Caco-2 (cell line): ENCODE data around the gene ARHGEF40. TPM values are rescaled to one million over a fixed set of nuclear protein-coding genes. Genes with fewer than 3 reads are reported as not detected.

ENCODE experiments used
- BruUV-seq: library from RNA; stranded (reverse); fragments of 400-500 nt; replicated peaks from 2 replicates; lab custom pipeline; 2021; lab: Mats Ljungman, UMichigan
- CTCF ChIA-PET: fragments of 300-600 bp; sonication (Branson Sonifier 250); formaldehyde crosslinking; loops from one replicate; lab custom pipeline; 2022; ENCODE audit warnings: antibody characterized with exemption; lab: Charles Lee
- POLR2A ChIA-PET: fragments of 300-600 bp; sonication (Branson Sonifier 250); formaldehyde crosslinking; loops from one replicate; lab custom pipeline; 2022; ENCODE audit warnings: antibody characterized with exemption; lab: Charles Lee
- DNase-seq, 2 experiments: peaks; one replicate each; pipeline versions ENCODE4 v3.0.0 to v3.0.0-alpha.2; 2020 to 2022
- H3K27me3 ChIP-seq: replicated peaks from 2 replicates; pipeline ENCODE4 v1.6.0; 2011; ENCODE audit warnings: low read length; ENCODE audit not compliant: control insufficient read depth, insufficient read depth
- H3K36me3 ChIP-seq: 2 replicates; pipeline ENCODE4 v1.5.1; 2011; ENCODE audit warnings: low read length; ENCODE audit not compliant: control insufficient read depth, insufficient read depth
- H3K4me1 ChIP-seq: fragments of 250-450 bp; sonication (Bioruptor Pico); 2 replicates; pipeline ENCODE4 v1.5.1; 2020; ENCODE audit warnings: mild to moderate bottlenecking
- H3K4me3 ChIP-seq: 2 replicates; pipeline ENCODE4 v1.5.1; 2011; ENCODE audit warnings: low read depth, mild to moderate bottlenecking, control low read depth, low read length
- H3K9me3 ChIP-seq: fragments of 250-450 bp; sonication (Bioruptor Pico); 2 replicates; pipeline ENCODE4 v1.5.1; 2020; ENCODE audit warnings: mild to moderate bottlenecking, moderate library complexity
- H3K27ac Mint-ChIP-seq: one replicate; pipeline ENCODE4 v1.8.0; 2022; ENCODE audit warnings: mixed read lengths; ENCODE audit not compliant: unreplicated experiment
- H3K27me3 Mint-ChIP-seq: one replicate; pipeline ENCODE4 v1.8.0; 2022; ENCODE audit warnings: mixed read lengths; ENCODE audit not compliant: insufficient read depth, unreplicated experiment
- H3K36me3 Mint-ChIP-seq: one replicate; pipeline ENCODE4 v1.8.0; 2022; ENCODE audit warnings: mild to moderate bottlenecking, mixed read lengths; ENCODE audit not compliant: insufficient read depth, unreplicated experiment
- H3K4me1 Mint-ChIP-seq: one replicate; pipeline ENCODE4 v1.8.0; 2022; ENCODE audit warnings: low read depth, mixed read lengths; ENCODE audit not compliant: unreplicated experiment
- H3K4me3 Mint-ChIP-seq: one replicate; pipeline ENCODE4 v1.8.0; 2022; ENCODE audit warnings: mild to moderate bottlenecking, moderate library complexity, mixed read lengths; ENCODE audit not compliant: unreplicated experiment
- H3K9me3 Mint-ChIP-seq: one replicate; pipeline ENCODE4 v1.8.0; 2022; ENCODE audit warnings: mixed read lengths; ENCODE audit not compliant: unreplicated experiment
- intact Hi-C: fragments of 100-400 bp; cut with micrococcal nuclease; formaldehyde crosslinking; loops from one replicate; pipeline ENCODE4 v1.10.0; 2022; ENCODE audit not compliant: unreplicated experiment
- total RNA-seq: library from RNA; stranded (reverse); gene quantifications from 2 replicates; pipeline ENCODE4 v1.2.3, GENCODE V29; 2022
- TF ChIP-seq, protein P1 (sequence below), 2 experiments: fragments of 200-600 bp in 1 of 2; IDR thresholded peaks; 1 replicate in 1 of 2; 2 replicates in 1 of 2; pipeline versions ENCODE4 v1.5.1 to v1.8.0; 2011 to 2022; ENCODE audit warnings: antibody characterized with exemption in 1 of 2, control low read depth in 1 of 2, inconsistent platforms in 1 of 2, low read depth in 1 of 2, low read length in 1 of 2, mild to moderate bottlenecking in 1 of 2, moderate library complexity in 1 of 2; ENCODE audit not compliant: insufficient read depth in 1 of 2, severe bottlenecking in 1 of 2, unreplicated experiment in 1 of 2

ARHGEF40 gene
- total RNA-seq, 1 experiment from 2014 or later: 7.1 TPM

DNA sequence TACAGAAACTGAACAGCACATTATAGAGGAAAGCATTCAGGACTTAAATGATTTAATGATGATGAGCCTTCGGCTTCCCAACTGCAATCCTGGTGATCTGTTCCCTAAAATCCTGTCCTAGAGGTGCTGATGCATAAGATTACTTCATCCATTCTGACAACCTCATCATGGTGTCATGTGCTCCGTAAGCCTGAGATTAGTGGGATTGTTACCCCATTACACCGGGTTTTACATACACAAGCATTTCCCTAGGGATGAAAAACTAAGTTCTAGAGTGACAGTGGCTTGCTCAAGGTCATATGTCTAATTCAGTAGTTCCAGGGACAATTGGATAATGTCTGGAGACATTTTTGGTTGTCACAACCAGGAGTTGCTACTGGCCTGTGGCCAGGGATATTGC is 32.9 kb upstream of the ARHGEF40 start:
- Histone ChIP-seq H3K9me3 (no peaks in the 10 kb centered on the region), H3K4me1 (peaks cover 24% of the 10 kb centered on the region), H3K4me3 (no peak overlapping the region), H3K36me3 (no peaks in the 10 kb centered on the region), H3K27me3 (no peaks in the 10 kb centered on the region)
- intact Hi-C loops: no loop called here
- Mint-ChIP-seq H3K9me3 (no peaks in the 10 kb centered on the region), H3K4me1 (peaks cover 21% of the 10 kb centered on the region), H3K4me3 (no peak overlapping the region), H3K27ac (no peak overlapping the region), H3K27me3 (peaks cover under 1% of the 10 kb centered on the region), H3K36me3 (no peaks in the 10 kb centered on the region)
- POLR2A ChIA-PET: no interaction called here
- no peak for DNase-seq
- CTCF ChIA-PET: interaction anchor here (1.4 kb wide), 1 partner anchor 22 kb away, joined by 4 read pairs; no protein-coding TSS in a partner anchor
- TF ChIP-seq, protein P1, sequence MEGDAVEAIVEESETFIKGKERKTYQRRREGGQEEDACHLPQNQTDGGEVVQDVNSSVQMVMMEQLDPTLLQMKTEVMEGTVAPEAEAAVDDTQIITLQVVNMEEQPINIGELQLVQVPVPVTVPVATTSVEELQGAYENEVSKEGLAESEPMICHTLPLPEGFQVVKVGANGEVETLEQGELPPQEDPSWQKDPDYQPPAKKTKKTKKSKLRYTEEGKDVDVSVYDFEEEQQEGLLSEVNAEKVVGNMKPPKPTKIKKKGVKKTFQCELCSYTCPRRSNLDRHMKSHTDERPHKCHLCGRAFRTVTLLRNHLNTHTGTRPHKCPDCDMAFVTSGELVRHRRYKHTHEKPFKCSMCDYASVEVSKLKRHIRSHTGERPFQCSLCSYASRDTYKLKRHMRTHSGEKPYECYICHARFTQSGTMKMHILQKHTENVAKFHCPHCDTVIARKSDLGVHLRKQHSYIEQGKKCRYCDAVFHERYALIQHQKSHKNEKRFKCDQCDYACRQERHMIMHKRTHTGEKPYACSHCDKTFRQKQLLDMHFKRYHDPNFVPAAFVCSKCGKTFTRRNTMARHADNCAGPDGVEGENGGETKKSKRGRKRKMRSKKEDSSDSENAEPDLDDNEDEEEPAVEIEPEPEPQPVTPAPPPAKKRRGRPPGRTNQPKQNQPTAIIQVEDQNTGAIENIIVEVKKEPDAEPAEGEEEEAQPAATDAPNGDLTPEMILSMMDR (IDR thresholded peaks at IDR 0.05; ENCODE audit: insufficient read depth in 1 of 2, low read depth in 1 of 2, low read length in 1 of 2, severe bottlenecking in 1 of 2, unreplicated experiment in 1 of 2): no peak
- no TSS peak for BruUV-seq

DNA sequence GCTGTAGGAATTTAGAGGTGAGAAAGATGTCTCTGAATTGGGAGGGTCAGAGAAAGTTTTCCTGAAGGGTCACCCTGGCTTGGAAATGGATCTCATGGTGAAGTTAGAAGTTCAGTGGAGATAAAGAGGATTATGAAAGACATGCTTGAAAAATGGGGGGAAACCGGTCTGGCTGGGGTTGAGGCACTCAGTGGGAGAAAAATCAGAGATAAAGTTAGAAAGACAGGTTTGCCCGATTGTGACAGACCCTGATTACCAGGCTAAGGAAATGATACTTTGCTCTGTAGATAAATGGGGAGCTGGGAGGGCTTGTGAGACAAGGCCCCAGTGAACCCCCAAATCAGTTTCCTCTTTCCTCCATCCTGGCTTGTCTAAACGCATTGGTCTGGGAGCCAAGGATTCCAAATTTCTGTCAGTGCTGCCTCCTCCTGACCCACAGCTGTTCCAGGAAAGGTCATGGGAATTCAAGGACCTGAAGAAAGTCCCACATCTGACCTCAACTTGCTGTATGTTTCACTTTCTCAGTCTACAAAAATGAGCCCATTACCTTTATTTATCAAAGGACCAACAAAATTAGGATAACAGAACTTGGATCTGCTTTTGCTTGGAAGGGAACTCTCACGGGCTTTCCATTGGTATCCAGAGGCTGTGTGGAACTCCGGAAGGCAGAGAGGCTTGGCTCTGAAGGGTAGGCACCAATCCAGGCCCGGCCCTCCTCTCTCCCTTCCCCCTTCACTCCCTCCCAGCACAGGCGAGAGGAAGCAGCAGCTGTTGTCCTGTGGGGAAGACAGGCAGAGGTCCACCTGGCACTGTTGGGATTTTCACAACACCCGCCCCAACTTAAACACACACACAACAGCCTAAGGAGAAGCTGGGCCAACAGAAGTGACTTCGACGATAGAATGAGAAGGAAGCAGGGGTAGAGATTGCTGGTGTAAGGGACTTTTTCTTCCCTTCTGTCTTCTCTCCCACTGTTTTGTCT is 31.4 kb upstream of the ARHGEF40 start:
- POLR2A ChIA-PET: interaction anchor here (2.0 kb wide), 1 partner anchor 24 kb away, joined by 12 read pairs; no protein-coding TSS in a partner anchor
- Mint-ChIP-seq H3K9me3 (no peaks in the 10 kb centered on the region), H3K27me3 (peaks cover 5% of the 10 kb centered on the region), H3K27ac (peak overlapping the region; percentile 32), H3K36me3 (no peaks in the 10 kb centered on the region), H3K4me3 (no peak overlapping the region), H3K4me1 (peaks cover 21% of the 10 kb centered on the region)
- no peaks in the 10 kb centered on the region for H3K27me3 ChIP-seq
- no peaks in the 10 kb centered on the region for H3K36me3 ChIP-seq
- CTCF ChIA-PET: interaction anchor here (2.1 to 4.0 kb wide), 3 partner anchors 24 to 68 kb away, joined by 13 to 229 read pairs (median 14); no protein-coding TSS in a partner anchor
- BruUV-seq: no TSS peak
- H3K9me3 ChIP-seq: no peaks in the 10 kb centered on the region
- peaks cover 24% of the 10 kb centered on the region for H3K4me1 ChIP-seq
- TF ChIP-seq, protein P1 (IDR thresholded peaks at IDR 0.05; ENCODE audit: insufficient read depth in 1 of 2, low read depth in 1 of 2, low read length in 1 of 2, severe bottlenecking in 1 of 2, unreplicated experiment in 1 of 2): no peak
- intact Hi-C loops: loop anchor here (1.0 kb wide), 1 partner anchor 14 kb away; no protein-coding TSS in a partner anchor
- peak in 1 of 2 experiments; percentile 63 for DNase-seq
- H3K4me3 ChIP-seq: no peak overlapping the region
